Measurements from ENCODE around the gene TBC1D21.

DNA sequence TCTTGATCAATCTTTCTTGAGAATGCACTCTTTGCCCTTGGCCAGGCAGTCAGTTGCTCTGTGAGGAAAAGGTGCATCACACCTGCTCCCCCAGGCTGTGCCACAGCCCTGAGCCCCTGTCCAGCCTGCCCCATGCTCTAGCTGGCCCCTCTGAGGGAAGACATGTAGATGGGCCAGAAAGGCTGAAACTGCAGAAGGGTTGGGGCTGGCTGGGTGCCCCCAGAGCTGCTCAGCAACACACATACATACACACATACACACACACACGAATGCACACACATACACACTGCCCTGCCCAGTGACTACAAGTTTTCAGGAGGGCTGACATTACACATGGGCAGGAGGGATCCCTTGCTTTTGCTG lies 16.4 kb downstream of the TBC1D21 start:
- TF ChIP-seq CTCF (IDR thresholded peaks at IDR 0.05) = no peak
- TF ChIP-seq POLR2A (IDR thresholded peaks at IDR 0.05) = no peak
